WTC11 (cell line): Measurements from ENCODE around the gene MLX. TPM values are rescaled to one million over a fixed set of nuclear protein-coding genes. Genes with fewer than 3 reads are reported as not detected.

Source experiments
- ATAC-seq: fragments of 200-7000 bp; cut with Tn5 transposase; 2 replicates; pipeline ENCODE4 v1.10.0; 2021; ENCODE audit warnings: mild to moderate bottlenecking, moderate library complexity
- CTCF ChIA-PET: fragments of 300-600 bp; sonication (Branson Sonifier 250); formaldehyde crosslinking; loops from one replicate; lab custom pipeline; 2021; ENCODE audit warnings: antibody characterized with exemption; lab: Charles Lee
- POLR2A ChIA-PET: fragments of 350-600 bp; sonication (Branson Sonifier 250); formaldehyde crosslinking; loops from one replicate; lab custom pipeline; 2021; ENCODE audit warnings: antibody characterized with exemption; lab: Charles Lee
- DNase-seq: peaks from one replicate; pipeline ENCODE4 v3.0.0; 2021; ENCODE audit warnings: low spot score
- H3K27ac Mint-ChIP-seq: 2 replicates; pipeline ENCODE4 v1.8.0; 2021; ENCODE audit warnings: mixed read lengths
- H3K27me3 Mint-ChIP-seq: 2 replicates; pipeline ENCODE4 v1.8.0; 2021; ENCODE audit warnings: low read depth, mild to moderate bottlenecking, moderate library complexity, mixed read lengths
- H3K36me3 Mint-ChIP-seq: 2 replicates; pipeline ENCODE4 v1.8.0; 2021; ENCODE audit warnings: mixed read lengths
- H3K4me1 Mint-ChIP-seq: 2 replicates; pipeline ENCODE4 v1.8.0; 2022; ENCODE audit warnings: mixed read lengths
- H3K4me3 Mint-ChIP-seq: 2 replicates; pipeline ENCODE4 v1.8.0; 2021; ENCODE audit warnings: mild to moderate bottlenecking, moderate library complexity, mixed read lengths
- H3K9me3 Mint-ChIP-seq: 2 replicates; pipeline ENCODE4 v1.8.0; 2021; ENCODE audit warnings: mixed read lengths
- EMX1 ChIP-seq: fragments of 250-450 bp; sonication (Bioruptor Pico); IDR thresholded peaks from 2 replicates; pipeline ENCODE4 v1.8.0; 2021; ENCODE audit warnings: mild to moderate bottlenecking
- FOXP1 ChIP-seq: sonication (generic); formaldehyde crosslinking; IDR thresholded peaks from 2 replicates; pipeline ENCODE4 v1.8.0; 2022; ENCODE audit warnings: missing genetic modification reagents, mild to moderate bottlenecking, moderate library complexity, borderline replicate concordance
- IRF2 ChIP-seq: sonication (generic); formaldehyde crosslinking; IDR thresholded peaks from 2 replicates; pipeline ENCODE4 v1.8.0; 2022; ENCODE audit warnings: low read depth, missing genetic modification reagents, borderline replicate concordance
- MLX ChIP-seq: sonication (generic); formaldehyde crosslinking; IDR thresholded peaks from 2 replicates; pipeline ENCODE4 v1.8.1; 2023; ENCODE audit warnings: mild to moderate bottlenecking, missing genetic modification reagents, moderate library complexity
- MXD4 ChIP-seq: fragments of 250-450 bp; sonication (Bioruptor Pico); IDR thresholded peaks from 2 replicates; pipeline ENCODE4 v1.8.0; 2021; ENCODE audit warnings: mild to moderate bottlenecking, moderate library complexity, borderline replicate concordance
- NFE2L1 ChIP-seq: sonication (generic); formaldehyde crosslinking; IDR thresholded peaks from 2 replicates; pipeline ENCODE4 v1.8.1; 2023; ENCODE audit warnings: missing genetic modification reagents
- NR2C2 ChIP-seq: sonication (generic); formaldehyde crosslinking; IDR thresholded peaks from 2 replicates; pipeline ENCODE4 v1.8.0; 2022; ENCODE audit warnings: mild to moderate bottlenecking, missing genetic modification reagents
- OVOL2 ChIP-seq: fragments of 250-450 bp; sonication (Bioruptor Pico); IDR thresholded peaks from 2 replicates; pipeline ENCODE4 v1.9.0; 2021; ENCODE audit warnings: mild to moderate bottlenecking, borderline replicate concordance
- PRDM15 ChIP-seq: sonication (generic); formaldehyde crosslinking; IDR thresholded peaks from 2 replicates; pipeline ENCODE4 v1.8.0; 2022; ENCODE audit warnings: missing genetic modification reagents
- SMAD3 ChIP-seq: sonication (generic); formaldehyde crosslinking; IDR thresholded peaks from 2 replicates; pipeline ENCODE4 v1.8.0; 2022; ENCODE audit warnings: missing genetic modification reagents, mild to moderate bottlenecking, borderline replicate concordance
- SOX15 ChIP-seq: fragments of 250-450 bp; sonication (Bioruptor Pico); IDR thresholded peaks from 2 replicates; pipeline ENCODE4 v1.9.0; 2021; ENCODE audit warnings: mild to moderate bottlenecking
- SP1 ChIP-seq: sonication (generic); formaldehyde crosslinking; conservative IDR thresholded peaks from 2 replicates; pipeline ENCODE4 v1.8.1; 2022; ENCODE audit warnings: missing genetic modification reagents
- ZMAT4 ChIP-seq: fragments of 250-450 bp; sonication (Bioruptor Pico); IDR thresholded peaks from 2 replicates; pipeline ENCODE4 v1.9.0; 2021; ENCODE audit warnings: mild to moderate bottlenecking
- ZNF121 ChIP-seq: sonication (generic); formaldehyde crosslinking; IDR thresholded peaks from 2 replicates; pipeline ENCODE4 v1.8.0; 2023; ENCODE audit warnings: missing genetic modification reagents
- ZNF138 ChIP-seq: sonication (generic); formaldehyde crosslinking; conservative IDR thresholded peaks from 2 replicates; pipeline ENCODE4 v1.8.1; 2022; ENCODE audit warnings: mild to moderate bottlenecking, moderate library complexity, missing genetic modification reagents
- ZNF317 ChIP-seq: sonication (generic); formaldehyde crosslinking; IDR thresholded peaks from 2 replicates; pipeline ENCODE4 v1.8.1; 2023; ENCODE audit warnings: low read depth, mild to moderate bottlenecking, moderate library complexity, missing genetic modification reagents, borderline replicate concordance
- total RNA-seq: library from RNA; stranded (reverse); gene quantifications from 3 replicates; pipeline ENCODE4 v1.2.3, GENCODE V29; 2021
- TF ChIP-seq, protein P1 (sequence below): sonication (generic); formaldehyde crosslinking; IDR thresholded peaks from 2 replicates; pipeline ENCODE4 v1.8.1; 2023; ENCODE audit warnings: mild to moderate bottlenecking, missing genetic modification reagents
- TF ChIP-seq, protein P2 (sequence below): sonication (generic); formaldehyde crosslinking; conservative IDR thresholded peaks from 2 replicates; pipeline ENCODE4 v1.8.1; 2023; ENCODE audit warnings: mild to moderate bottlenecking, low read depth, missing genetic modification reagents, moderate library complexity
- TF ChIP-seq, protein P3 (sequence below): fragments of 200-600 bp; IDR thresholded peaks from 2 replicates; pipeline ENCODE4 v1.8.0; 2022; ENCODE audit warnings: antibody characterized with exemption
- TF ChIP-seq, protein P4 (sequence below): sonication (generic); formaldehyde crosslinking; IDR thresholded peaks from 2 replicates; pipeline ENCODE4 v1.8.1; 2023; ENCODE audit warnings: mild to moderate bottlenecking, moderate library complexity, missing genetic modification reagents

MLX gene
- total RNA-seq, 1 experiment from 2014 or later: 34.9 TPM

- no peak overlapping the region for H3K27ac Mint-ChIP-seq
- POLR2A ChIA-PET: interaction anchor here (1.4 kb wide), 1 partner anchor 9 kb away, joined by 3 read pairs; no protein-coding TSS in a partner anchor
- peaks cover 19% of the 10 kb centered on the region for H3K4me1 Mint-ChIP-seq
- ATAC-seq (no peak), DNase-seq (no peak)
- H3K9me3 Mint-ChIP-seq: no peaks in the 10 kb centered on the region
- CTCF ChIA-PET: interaction anchor here (0.5 to 4.1 kb wide), 85 partner anchors 9 to 624 kb away, joined by 3 to 72 read pairs (median 4); partner anchors contain the start of genes BECN1, CAVIN1, GHDC and HSPB9
- peaks cover 4% of the 10 kb centered on the region for H3K27me3 Mint-ChIP-seq
- TF ChIP-seq SOX15 (CRISPR knock-in tag) (no peak), PRDM15 (CRISPR knock-in tag) (no peak), EMX1 (CRISPR knock-in tag) (no peak), ZMAT4 (CRISPR knock-in tag) (no peak), MXD4 (CRISPR knock-in tag) (no peak), SMAD3 (no peak), IRF2 (CRISPR knock-in tag) (no peak), NFE2L1 (CRISPR knock-in tag) (no peak), ZNF138 (CRISPR knock-in tag) (no peak), FOXP1 (no peak), ZNF121 (CRISPR knock-in tag) (no peak), OVOL2 (no peak), ZNF317 (CRISPR knock-in tag) (no peak), MLX (CRISPR knock-in tag) (no peak), SP1 (CRISPR knock-in tag) (no peak), NR2C2 (CRISPR knock-in tag) (no peak)
- TF ChIP-seq, protein P1, sequence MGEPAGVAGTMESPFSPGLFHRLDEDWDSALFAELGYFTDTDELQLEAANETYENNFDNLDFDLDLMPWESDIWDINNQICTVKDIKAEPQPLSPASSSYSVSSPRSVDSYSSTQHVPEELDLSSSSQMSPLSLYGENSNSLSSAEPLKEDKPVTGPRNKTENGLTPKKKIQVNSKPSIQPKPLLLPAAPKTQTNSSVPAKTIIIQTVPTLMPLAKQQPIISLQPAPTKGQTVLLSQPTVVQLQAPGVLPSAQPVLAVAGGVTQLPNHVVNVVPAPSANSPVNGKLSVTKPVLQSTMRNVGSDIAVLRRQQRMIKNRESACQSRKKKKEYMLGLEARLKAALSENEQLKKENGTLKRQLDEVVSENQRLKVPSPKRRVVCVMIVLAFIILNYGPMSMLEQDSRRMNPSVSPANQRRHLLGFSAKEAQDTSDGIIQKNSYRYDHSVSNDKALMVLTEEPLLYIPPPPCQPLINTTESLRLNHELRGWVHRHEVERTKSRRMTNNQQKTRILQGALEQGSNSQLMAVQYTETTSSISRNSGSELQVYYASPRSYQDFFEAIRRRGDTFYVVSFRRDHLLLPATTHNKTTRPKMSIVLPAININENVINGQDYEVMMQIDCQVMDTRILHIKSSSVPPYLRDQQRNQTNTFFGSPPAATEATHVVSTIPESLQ (CRISPR knock-in tag): no peak
- TF ChIP-seq, protein P2, sequence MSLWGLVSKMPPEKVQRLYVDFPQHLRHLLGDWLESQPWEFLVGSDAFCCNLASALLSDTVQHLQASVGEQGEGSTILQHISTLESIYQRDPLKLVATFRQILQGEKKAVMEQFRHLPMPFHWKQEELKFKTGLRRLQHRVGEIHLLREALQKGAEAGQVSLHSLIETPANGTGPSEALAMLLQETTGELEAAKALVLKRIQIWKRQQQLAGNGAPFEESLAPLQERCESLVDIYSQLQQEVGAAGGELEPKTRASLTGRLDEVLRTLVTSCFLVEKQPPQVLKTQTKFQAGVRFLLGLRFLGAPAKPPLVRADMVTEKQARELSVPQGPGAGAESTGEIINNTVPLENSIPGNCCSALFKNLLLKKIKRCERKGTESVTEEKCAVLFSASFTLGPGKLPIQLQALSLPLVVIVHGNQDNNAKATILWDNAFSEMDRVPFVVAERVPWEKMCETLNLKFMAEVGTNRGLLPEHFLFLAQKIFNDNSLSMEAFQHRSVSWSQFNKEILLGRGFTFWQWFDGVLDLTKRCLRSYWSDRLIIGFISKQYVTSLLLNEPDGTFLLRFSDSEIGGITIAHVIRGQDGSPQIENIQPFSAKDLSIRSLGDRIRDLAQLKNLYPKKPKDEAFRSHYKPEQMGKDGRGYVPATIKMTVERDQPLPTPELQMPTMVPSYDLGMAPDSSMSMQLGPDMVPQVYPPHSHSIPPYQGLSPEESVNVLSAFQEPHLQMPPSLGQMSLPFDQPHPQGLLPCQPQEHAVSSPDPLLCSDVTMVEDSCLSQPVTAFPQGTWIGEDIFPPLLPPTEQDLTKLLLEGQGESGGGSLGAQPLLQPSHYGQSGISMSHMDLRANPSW: no peak
- TF ChIP-seq, protein P3, sequence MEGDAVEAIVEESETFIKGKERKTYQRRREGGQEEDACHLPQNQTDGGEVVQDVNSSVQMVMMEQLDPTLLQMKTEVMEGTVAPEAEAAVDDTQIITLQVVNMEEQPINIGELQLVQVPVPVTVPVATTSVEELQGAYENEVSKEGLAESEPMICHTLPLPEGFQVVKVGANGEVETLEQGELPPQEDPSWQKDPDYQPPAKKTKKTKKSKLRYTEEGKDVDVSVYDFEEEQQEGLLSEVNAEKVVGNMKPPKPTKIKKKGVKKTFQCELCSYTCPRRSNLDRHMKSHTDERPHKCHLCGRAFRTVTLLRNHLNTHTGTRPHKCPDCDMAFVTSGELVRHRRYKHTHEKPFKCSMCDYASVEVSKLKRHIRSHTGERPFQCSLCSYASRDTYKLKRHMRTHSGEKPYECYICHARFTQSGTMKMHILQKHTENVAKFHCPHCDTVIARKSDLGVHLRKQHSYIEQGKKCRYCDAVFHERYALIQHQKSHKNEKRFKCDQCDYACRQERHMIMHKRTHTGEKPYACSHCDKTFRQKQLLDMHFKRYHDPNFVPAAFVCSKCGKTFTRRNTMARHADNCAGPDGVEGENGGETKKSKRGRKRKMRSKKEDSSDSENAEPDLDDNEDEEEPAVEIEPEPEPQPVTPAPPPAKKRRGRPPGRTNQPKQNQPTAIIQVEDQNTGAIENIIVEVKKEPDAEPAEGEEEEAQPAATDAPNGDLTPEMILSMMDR: no peak
- TF ChIP-seq, protein P4, sequence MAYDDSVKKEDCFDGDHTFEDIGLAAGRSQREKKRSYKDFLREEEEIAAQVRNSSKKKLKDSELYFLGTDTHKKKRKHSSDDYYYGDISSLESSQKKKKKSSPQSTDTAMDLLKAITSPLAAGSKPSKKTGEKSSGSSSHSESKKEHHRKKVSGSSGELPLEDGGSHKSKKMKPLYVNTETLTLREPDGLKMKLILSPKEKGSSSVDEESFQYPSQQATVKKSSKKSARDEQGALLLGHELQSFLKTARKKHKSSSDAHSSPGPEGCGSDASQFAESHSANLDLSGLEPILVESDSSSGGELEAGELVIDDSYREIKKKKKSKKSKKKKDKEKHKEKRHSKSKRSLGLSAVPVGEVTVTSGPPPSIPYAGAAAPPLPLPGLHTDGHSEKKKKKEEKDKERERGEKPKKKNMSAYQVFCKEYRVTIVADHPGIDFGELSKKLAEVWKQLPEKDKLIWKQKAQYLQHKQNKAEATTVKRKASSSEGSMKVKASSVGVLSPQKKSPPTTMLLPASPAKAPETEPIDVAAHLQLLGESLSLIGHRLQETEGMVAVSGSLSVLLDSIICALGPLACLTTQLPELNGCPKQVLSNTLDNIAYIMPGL: no peak
- no peak overlapping the region for H3K4me3 Mint-ChIP-seq
- peaks cover 9% of the 10 kb centered on the region for H3K36me3 Mint-ChIP-seq
Measured at GRCh38 chr17:42518046-42518754, 48.7 kb upstream of the MLX start.
